C4-2B (cell line): ENCODE data around the gene CRISPLD2.

Experiments used
- CTCF ChIP-seq: fragments of 450-650 bp; conservative IDR thresholded peaks from 2 replicates; pipeline ENCODE4 v1.5.1; 2017; ENCODE audit warnings: mild to moderate bottlenecking
- ZFX ChIP-seq: fragments of 450-650 bp; IDR thresholded peaks from 2 replicates; pipeline ENCODE4 v1.6.1; 2017

- TF ChIP-seq CTCF: no peak
- no peak for TF ChIP-seq ZFX
Observed at GRCh38 chr16:84867696-84868095, 47.9 kb downstream of the CRISPLD2 start.
